GM21528 (cell line): ENCODE results near the gene RASGRP4.
"Not testable (repeated sequence)": the region's sequence is repeated elsewhere in the genome, so short reads cannot be mapped to it uniquely, and the experiment has no call there.

Experiments used
- ATAC-seq: cut with Tn5 transposase; IDR thresholded peaks from one replicate; pipeline ENCODE4 v1.9.1; 2021; ENCODE audit warnings: mild to moderate bottlenecking, moderate library complexity; ENCODE audit not compliant: unreplicated experiment, low FRiP score

The RASGRP4 gene

GRCh38 chr19:38425810-38426466 lies at the start of gene RASGRP4:
RASGRP4 (minus strand) TSS chr19:38426219; CDS start chr19:38426091, 128 bp downstream.
- no peak for ATAC-seq

- no peak for ATAC-seq
Measured at GRCh38 chr19:38475176-38475575, 49.2 kb upstream of the RASGRP4 start.

- no peak for ATAC-seq
Measured at GRCh38 chr19:38473201-38473600, 47.2 kb upstream of the RASGRP4 start.

GRCh38 chr19:38472725-38473124 lies 46.7 kb upstream of the RASGRP4 start:
- not testable (repeated sequence) for ATAC-seq

GRCh38 chr19:38470788-38471480 lies 44.9 kb upstream of the RASGRP4 start:
- no peak for ATAC-seq

- ATAC-seq = no peak
Measured at GRCh38 chr19:38469151-38469550, 43.1 kb upstream of the RASGRP4 start.

GRCh38 chr19:38467541-38468525 lies 41.8 kb upstream of the RASGRP4 start:
- no peak for ATAC-seq

GRCh38 chr19:38466050-38466449 lies 40.0 kb upstream of the RASGRP4 start:
- no peak for ATAC-seq

GRCh38 chr19:38464421-38465082 lies 38.5 kb upstream of the RASGRP4 start:
- ATAC-seq = no peak

- no peak for ATAC-seq
Measured at GRCh38 chr19:38463365-38463764, 37.3 kb upstream of the RASGRP4 start.

- no peak for ATAC-seq
Measured at GRCh38 chr19:38458991-38459390, 33.0 kb upstream of the RASGRP4 start.

GRCh38 chr19:38457690-38458405 lies 31.8 kb upstream of the RASGRP4 start:
- ATAC-seq = no peak

GRCh38 chr19:38457202-38457601 lies 31.2 kb upstream of the RASGRP4 start:
- ATAC-seq = no peak

GRCh38 chr19:38455031-38455430 lies 29.0 kb upstream of the RASGRP4 start:
- ATAC-seq = no peak

GRCh38 chr19:38453596-38453995 lies 27.6 kb upstream of the RASGRP4 start:
- no peak for ATAC-seq

- ATAC-seq = no peak
Measured at GRCh38 chr19:38452430-38453366, 26.7 kb upstream of the RASGRP4 start.

- ATAC-seq = no peak
Measured at GRCh38 chr19:38451629-38452028, 25.6 kb upstream of the RASGRP4 start.

GRCh38 chr19:38451036-38451435 lies 25.0 kb upstream of the RASGRP4 start:
- ATAC-seq = no peak

- ATAC-seq = no peak
Measured at GRCh38 chr19:38449518-38449917, 23.5 kb upstream of the RASGRP4 start.
